Testis (tissue), 3 donors: ENCODE measurements around the gene CIT. TPM values are rescaled to one million over a fixed set of nuclear protein-coding genes. Genes with fewer than 3 reads are reported as not detected.

ENCODE experiments used
- DNase-seq: peaks from one replicate; pipeline ENCODE4 v3.0.0-alpha.2; 2019
- H3K27ac ChIP-seq, 2 donors: fragments of 200-600 bp; sonication (generic); one replicate each; pipeline ENCODE4 v1.5.1; 2019
- H3K27me3 ChIP-seq: fragments of 200-600 bp; sonication (generic); one replicate; pipeline ENCODE4 v1.5.1; 2019
- H3K36me3 ChIP-seq: fragments of 200-600 bp; sonication (generic); one replicate; pipeline ENCODE4 v1.5.1; 2017; ENCODE audit warnings: low read depth; ENCODE audit errors: missing control alignments
- H3K4me1 ChIP-seq: fragments of 200-600 bp; sonication (generic); one replicate; pipeline ENCODE4 v1.5.1; 2019
- H3K4me3 ChIP-seq, 2 donors: fragments of 200-600 bp; sonication (generic); one replicate each; pipeline ENCODE4 v1.5.1; 2017 to 2019
- H3K9me3 ChIP-seq: fragments of 200-600 bp; sonication (generic); one replicate; pipeline ENCODE4 v1.5.1; 2017
- POLR2A ChIP-seq: fragments of 450-650 bp; IDR thresholded peaks from one replicate; pipeline ENCODE4 v1.6.1; 2017; ENCODE audit warnings: antibody characterized with exemption, mild to moderate bottlenecking, moderate library complexity
- WGBS, 2 donors: methylation state at CpG; one replicate each; pipeline ENCODE4 v1.1.5; 2018; 5-methylcytosine and 5-hydroxymethylcytosine counted together
- intact Hi-C: fragments of 100-400 bp; cut with DNase I; formaldehyde crosslinking; loops from one replicate; pipeline ENCODE4 v1.15.1; 2023; ENCODE audit warnings: low total_unique reads
- polyA plus RNA-seq: library from polyadenylated mRNA; stranded (reverse); fragments of 350-450 nt; fragmentation: Illumina TruSeq; extraction: RNeasy Lipid Tissue Mini Kit (QIAGEN cat#74804); gene quantifications from one replicate; pipeline ENCODE4 v1.2.3, GENCODE V29; 2014; ENCODE audit warnings: low read depth, low replicate concordance; ENCODE audit not compliant: insufficient read depth
- total RNA-seq, 2 donors: library from RNA; depleted of rRNA; stranded (reverse); fragments of >200 nt; gene quantifications; one replicate each; pipeline ENCODE4 v1.2.3, GENCODE V29; 2016
- TF ChIP-seq, protein P1 (sequence below), 3 experiments: fragments of 450-650 bp in 2 of 3; fragments of 200-600 bp in 1 of 3; sonication (generic) in 1 of 3; IDR thresholded peaks; one replicate each; pipeline ENCODE4 v1.5.1; 2016 to 2019; ENCODE audit warnings: antibody characterized with exemption in 3 of 3, mild to moderate bottlenecking in 2 of 3, moderate library complexity in 1 of 3

The CIT gene
- total and polyA plus RNA-seq, 3 donors from 2014 or later: 14.6 to 30.0 (median 20.0) TPM

DNA sequence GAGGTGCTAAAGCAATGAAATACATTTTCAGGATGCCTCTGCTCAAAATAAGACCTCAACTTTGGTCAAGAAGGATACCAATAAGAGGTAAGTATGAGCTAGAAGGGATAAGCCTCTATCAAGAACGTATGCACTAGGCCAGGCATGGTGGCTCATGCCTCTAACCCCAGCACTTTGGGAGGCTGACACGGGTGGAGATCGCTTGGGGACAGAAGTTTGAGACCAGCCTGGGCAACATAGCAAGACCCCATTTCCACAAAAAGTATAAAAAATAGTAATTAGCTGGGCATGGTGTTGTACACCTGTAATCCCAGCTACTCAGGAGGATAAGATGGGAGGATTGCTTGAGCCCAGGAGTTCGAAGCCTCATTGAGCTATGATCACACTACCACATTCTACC, 114.5 kb downstream of the CIT start:
- DNase-seq: no peak
- Histone ChIP-seq H3K27ac (no peak overlapping the region), H3K27me3 (no peaks in the 10 kb centered on the region), H3K4me1 (no peaks in the 10 kb centered on the region), H3K4me3 (no peak overlapping the region), H3K36me3 (no peaks in the 10 kb centered on the region), H3K9me3 (no peaks in the 10 kb centered on the region)
- TF ChIP-seq, protein P1, sequence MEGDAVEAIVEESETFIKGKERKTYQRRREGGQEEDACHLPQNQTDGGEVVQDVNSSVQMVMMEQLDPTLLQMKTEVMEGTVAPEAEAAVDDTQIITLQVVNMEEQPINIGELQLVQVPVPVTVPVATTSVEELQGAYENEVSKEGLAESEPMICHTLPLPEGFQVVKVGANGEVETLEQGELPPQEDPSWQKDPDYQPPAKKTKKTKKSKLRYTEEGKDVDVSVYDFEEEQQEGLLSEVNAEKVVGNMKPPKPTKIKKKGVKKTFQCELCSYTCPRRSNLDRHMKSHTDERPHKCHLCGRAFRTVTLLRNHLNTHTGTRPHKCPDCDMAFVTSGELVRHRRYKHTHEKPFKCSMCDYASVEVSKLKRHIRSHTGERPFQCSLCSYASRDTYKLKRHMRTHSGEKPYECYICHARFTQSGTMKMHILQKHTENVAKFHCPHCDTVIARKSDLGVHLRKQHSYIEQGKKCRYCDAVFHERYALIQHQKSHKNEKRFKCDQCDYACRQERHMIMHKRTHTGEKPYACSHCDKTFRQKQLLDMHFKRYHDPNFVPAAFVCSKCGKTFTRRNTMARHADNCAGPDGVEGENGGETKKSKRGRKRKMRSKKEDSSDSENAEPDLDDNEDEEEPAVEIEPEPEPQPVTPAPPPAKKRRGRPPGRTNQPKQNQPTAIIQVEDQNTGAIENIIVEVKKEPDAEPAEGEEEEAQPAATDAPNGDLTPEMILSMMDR (IDR thresholded peaks at IDR 0.05): no peak
- no peak for TF ChIP-seq POLR2A
- intact Hi-C loops: no loop called here
- 96 to 97% methylated on average over 4 of the region's 4 CpGs for WGBS, 2 donors

DNA sequence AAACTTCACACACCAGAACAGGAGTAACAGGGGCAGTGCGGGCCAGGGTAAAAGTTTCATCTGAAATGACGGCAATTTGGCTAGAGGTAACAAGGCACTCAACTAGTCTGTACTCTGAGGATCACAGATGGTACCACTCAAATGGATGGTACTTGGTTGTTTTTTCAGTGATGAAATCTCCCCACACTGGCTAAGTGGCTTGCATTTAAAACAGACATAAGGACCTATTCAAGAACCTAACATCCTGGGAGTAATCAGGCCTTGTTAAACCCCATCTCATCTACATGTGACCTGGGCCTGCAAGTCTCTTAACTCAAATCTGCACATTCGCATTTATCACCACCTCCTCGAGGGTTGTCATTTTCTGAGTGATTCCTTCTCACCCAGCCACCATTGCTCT, 118.4 kb downstream of the CIT start:
- Histone ChIP-seq H3K27ac (no peak overlapping the region), H3K27me3 (no peaks in the 10 kb centered on the region), H3K4me1 (no peaks in the 10 kb centered on the region), H3K4me3 (no peak overlapping the region), H3K9me3 (no peaks in the 10 kb centered on the region), H3K36me3 (no peaks in the 10 kb centered on the region)
- no peak for TF ChIP-seq POLR2A
- TF ChIP-seq, protein P1 (IDR thresholded peaks at IDR 0.05): no peak
- 85 to 94% methylated on average over 4 of the region's 4 CpGs for WGBS, 2 donors
- no peak for DNase-seq
- intact Hi-C loops: no loop called here

DNA sequence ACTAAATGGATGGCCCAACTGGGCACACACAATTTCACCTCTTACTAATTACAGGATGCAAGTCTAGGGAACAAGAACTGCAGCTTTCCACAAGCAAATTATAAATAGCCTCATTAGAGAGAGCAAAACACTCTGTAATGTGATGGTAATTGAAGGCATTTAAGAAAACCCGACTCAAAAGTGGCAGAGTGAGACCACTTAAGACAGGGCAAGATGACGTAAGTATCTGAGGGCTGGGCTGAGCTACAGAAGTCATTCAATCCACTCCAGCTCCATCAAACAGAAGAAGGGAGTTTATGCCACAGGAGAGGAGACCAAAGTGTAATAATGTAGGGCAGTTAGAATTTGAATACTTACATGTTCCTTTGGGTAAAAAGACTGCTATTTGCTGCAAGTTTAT, 118.9 kb downstream of the CIT start:
- H3K27ac ChIP-seq: no peak overlapping the region
- no peaks in the 10 kb centered on the region for H3K9me3 ChIP-seq
- no peaks in the 10 kb centered on the region for H3K36me3 ChIP-seq
- no peak for DNase-seq
- H3K27me3 ChIP-seq: no peaks in the 10 kb centered on the region
- intact Hi-C loops: no loop called here
- 84 to 89% methylated on average over 2 of the region's 2 CpGs for WGBS, 2 donors
- TF ChIP-seq, protein P1 (IDR thresholded peaks at IDR 0.05): no peak
- TF ChIP-seq POLR2A: no peak
- no peaks in the 10 kb centered on the region for H3K4me1 ChIP-seq
- no peak overlapping the region for H3K4me3 ChIP-seq

GRCh38 chr12:119751961-119752360, 125.2 kb downstream of the CIT start:
- 80 to 95% methylated on average over 1 to 9 of the region's 9 CpGs for WGBS, 2 donors
- intact Hi-C loops: no loop called here
- H3K36me3 ChIP-seq: no peaks in the 10 kb centered on the region
- no peak overlapping the region for H3K4me3 ChIP-seq
- no peak overlapping the region for H3K27ac ChIP-seq
- no peaks in the 10 kb centered on the region for H3K27me3 ChIP-seq
- DNase-seq: no peak
- no peaks in the 10 kb centered on the region for H3K4me1 ChIP-seq
- no peaks in the 10 kb centered on the region for H3K9me3 ChIP-seq
- TF ChIP-seq POLR2A: no peak
- TF ChIP-seq, protein P1 (IDR thresholded peaks at IDR 0.05): no peak

DNA sequence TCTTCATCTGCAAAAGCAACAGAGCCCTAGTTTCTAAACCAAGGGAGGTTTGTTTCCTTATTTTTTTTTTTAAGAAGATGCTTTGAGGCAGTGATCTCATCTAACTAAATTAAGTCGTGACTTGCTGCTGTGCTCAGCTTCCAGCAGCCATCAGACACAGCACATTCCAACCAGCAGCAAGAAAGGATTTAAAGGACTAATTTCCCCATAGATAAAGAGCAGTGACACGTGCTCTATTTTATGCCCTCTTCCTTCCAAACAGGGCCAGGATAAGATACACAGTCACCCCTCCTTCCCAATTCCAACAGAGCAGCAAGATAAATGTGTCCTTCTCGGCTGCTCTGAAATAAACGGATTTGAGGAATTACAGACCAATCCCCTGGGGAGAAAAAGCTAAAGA, 127.5 kb downstream of the CIT start:
- Histone ChIP-seq H3K27ac (no peak overlapping the region), H3K9me3 (no peaks in the 10 kb centered on the region), H3K36me3 (no peaks in the 10 kb centered on the region), H3K4me1 (no peaks in the 10 kb centered on the region), H3K4me3 (no peak overlapping the region), H3K27me3 (no peaks in the 10 kb centered on the region)
- no peak for TF ChIP-seq POLR2A
- TF ChIP-seq, protein P1 (IDR thresholded peaks at IDR 0.05): no peak
- DNase-seq: no peak
- intact Hi-C loops: no loop called here
- WGBS, 2 donors: 45 to 53% methylated on average over 4 of the region's 4 CpGs
